NCI-H82 treated with DMSO at 0.1 percent for 48 hours (cell line): Measurements from ENCODE around the gene POLR2C.
"Not testable (repeated sequence)": the region's sequence is repeated elsewhere in the genome, so short reads cannot be mapped to it uniquely, and the experiment has no call there.

Source experiments
- DNase-seq: peaks from one replicate; lab custom pipeline; 2025; ENCODE audit not compliant: unreplicated experiment; lab: John Stamatoyannopoulos, UW

Gene POLR2C

GRCh38 chr16:57462209-57462977, at the start of gene POLR2C:
Gene POLR2C, plus strand, starts transcription at chr16:57462679. Its CDS starts 46 bp downstream, at chr16:57462725.
- DNase-seq = peak; percentile 31

- no peak for DNase-seq
Observed at GRCh38 chr16:57413301-57413730, 49.2 kb upstream of the POLR2C start.

- DNase-seq = no peak
Observed at GRCh38 chr16:57413733-57414132, 48.7 kb upstream of the POLR2C start.

GRCh38 chr16:57416084-57416483, 46.4 kb upstream of the POLR2C start:
- no peak for DNase-seq

GRCh38 chr16:57419506-57419905, 43.0 kb upstream of the POLR2C start:
- no peak for DNase-seq

GRCh38 chr16:57422026-57422944, 40.2 kb upstream of the POLR2C start:
- DNase-seq = peak; percentile 41

GRCh38 chr16:57423152-57423551, 39.3 kb upstream of the POLR2C start:
- DNase-seq = no peak

GRCh38 chr16:57424583-57424982, 37.9 kb upstream of the POLR2C start:
- no peak for DNase-seq

- DNase-seq = no peak
Observed at GRCh38 chr16:57426356-57426755, 36.1 kb upstream of the POLR2C start.

GRCh38 chr16:57427307-57427706, 35.2 kb upstream of the POLR2C start:
- peak; percentile 41 for DNase-seq

GRCh38 chr16:57427824-57428223, 34.7 kb upstream of the POLR2C start:
- DNase-seq = peak; percentile 90

GRCh38 chr16:57430955-57431354, 31.5 kb upstream of the POLR2C start:
- DNase-seq = no peak

- DNase-seq = no peak
Observed at GRCh38 chr16:57432505-57432904, 30.0 kb upstream of the POLR2C start.

- no peak for DNase-seq
Observed at GRCh38 chr16:57432989-57433388, 29.5 kb upstream of the POLR2C start.

GRCh38 chr16:57434003-57434402, 28.5 kb upstream of the POLR2C start:
- DNase-seq = no peak

- no peak for DNase-seq
Observed at GRCh38 chr16:57435838-57436237, 26.6 kb upstream of the POLR2C start.

- not testable (repeated sequence) for DNase-seq
Observed at GRCh38 chr16:57439947-57440346, 22.5 kb upstream of the POLR2C start.

- DNase-seq = not testable (repeated sequence)
Observed at GRCh38 chr16:57440551-57440950, 21.9 kb upstream of the POLR2C start.

GRCh38 chr16:57444711-57445110, 17.8 kb upstream of the POLR2C start:
- DNase-seq = no peak

GRCh38 chr16:57445510-57445909, 17.0 kb upstream of the POLR2C start:
- no peak for DNase-seq

- no peak for DNase-seq
Observed at GRCh38 chr16:57446531-57447185, 15.8 kb upstream of the POLR2C start.
